Renal pelvis (tissue), 4 donors: Measurements from ENCODE around the gene DIAPH1. TPM values are rescaled to one million over a fixed set of nuclear protein-coding genes. Genes with fewer than 3 reads are reported as not detected.

ENCODE experiments used
- DNase-seq: peaks from one replicate; pipeline ENCODE4 v3.0.0-alpha.2; 2013
- polyA plus RNA-seq, 3 donors: library from polyadenylated mRNA; unstranded; fragments of 120-200 nt; gene quantifications; one replicate each; pipeline ENCODE4 v1.2.1, GENCODE V29; 2013; ENCODE audit not compliant: insufficient read length in 3 of 3

DIAPH1 gene
- polyA plus RNA-seq, 3 donors = 70.6 to 81.0 (median 76.5) TPM

- DNase-seq = peak; percentile 88
These were observed 97.5 kb downstream of the DIAPH1 start for GRCh38 chr5:141521244-141521781.

GRCh38 chr5:141519605-141520565 lies 98.9 kb downstream of the DIAPH1 start:
- no peak for DNase-seq

DNA sequence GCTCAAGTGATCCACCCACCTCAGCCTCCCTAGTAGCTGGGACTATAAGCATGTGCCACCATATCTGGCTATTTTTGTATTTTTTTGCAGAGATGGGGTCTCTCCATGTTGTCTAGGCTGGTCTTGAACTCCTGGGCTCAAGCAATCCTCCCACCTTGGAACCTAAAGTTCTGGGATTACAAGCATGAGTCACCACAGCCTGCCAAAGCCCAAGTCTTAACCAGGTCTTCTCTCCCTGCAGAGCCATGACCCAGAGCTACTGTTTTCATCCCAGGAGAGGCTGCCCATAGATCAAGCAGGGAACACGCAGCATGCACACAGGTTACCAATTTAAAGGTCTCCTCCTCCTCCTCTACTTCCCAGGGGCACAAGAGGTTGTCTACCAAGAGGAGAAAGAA lies 100.2 kb downstream of the DIAPH1 start:
- DNase-seq = no peak

DNA sequence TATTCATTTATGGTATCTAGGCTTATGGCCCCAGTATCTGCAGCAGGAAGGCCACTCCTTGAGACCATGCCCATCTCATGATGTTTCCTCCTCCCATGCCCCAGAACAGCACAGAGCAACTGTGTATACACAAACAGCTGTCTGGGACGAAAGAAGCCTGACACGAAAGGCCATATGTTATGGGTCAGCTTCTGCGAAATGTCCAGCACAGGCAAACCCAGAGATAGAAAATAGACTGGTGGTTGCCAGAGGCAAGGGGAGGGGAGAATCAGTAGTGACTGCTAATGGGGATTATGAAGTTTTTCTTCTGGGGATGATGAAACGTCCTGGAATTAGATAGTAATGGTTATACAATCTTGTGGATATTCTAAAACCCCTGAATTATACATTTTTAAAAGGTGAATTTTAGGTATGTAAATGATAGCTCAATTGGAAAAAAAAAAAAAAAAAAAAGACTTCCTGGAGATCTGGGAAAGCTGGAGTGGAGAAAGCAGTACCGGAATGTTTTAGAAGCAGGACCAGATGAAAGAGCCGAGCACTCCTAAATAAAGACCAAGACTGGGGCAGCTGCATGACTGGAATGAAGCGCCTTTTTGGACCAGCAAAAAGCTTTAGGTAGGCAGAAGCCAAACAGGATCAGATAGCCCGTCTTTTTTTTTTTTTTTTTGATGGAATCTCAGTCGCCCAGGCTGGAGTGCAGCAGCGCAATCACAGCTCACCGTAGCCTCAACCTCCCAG lies 100.8 kb downstream of the DIAPH1 start:
- no peak for DNase-seq

- no peak for DNase-seq
These were observed 101.5 kb downstream of the DIAPH1 start for GRCh38 chr5:141517312-141517711.

- no peak for DNase-seq
These were observed 102.2 kb downstream of the DIAPH1 start for GRCh38 chr5:141516672-141517025.

DNA sequence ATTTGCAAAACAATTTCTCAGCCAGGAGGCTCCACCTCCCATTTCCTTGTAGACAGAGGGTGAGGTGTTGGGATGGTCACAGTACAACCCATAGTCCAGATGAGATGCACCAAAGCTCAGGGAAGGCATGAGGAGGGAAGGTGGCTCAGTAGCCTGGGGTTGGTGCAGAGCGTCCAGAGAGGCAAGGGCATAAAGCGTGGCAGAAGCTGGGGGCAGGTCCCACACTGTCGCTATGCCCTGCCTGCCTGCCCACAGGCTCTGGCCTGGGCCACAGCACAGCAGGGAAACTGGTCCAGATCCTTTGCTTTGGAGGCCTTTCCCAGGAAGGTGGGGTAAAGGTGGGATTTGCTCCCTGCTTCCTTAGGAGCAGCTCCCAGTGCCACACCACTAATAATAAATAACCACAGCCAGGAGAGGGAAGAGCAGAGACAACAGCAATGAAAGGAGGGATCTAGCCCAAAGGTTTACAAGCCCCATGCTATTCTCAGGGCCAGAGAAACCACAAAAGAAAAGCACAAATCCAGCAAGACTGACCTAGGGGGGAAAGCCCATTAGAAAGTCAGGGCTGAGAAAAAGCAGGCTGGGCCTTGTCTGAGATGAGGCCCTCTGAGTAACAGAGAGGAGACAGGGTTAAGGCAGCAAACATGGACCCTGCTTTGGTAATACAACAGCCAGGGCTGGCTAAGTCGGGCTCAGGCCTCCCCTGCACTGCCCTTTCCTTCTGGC lies 102.7 kb downstream of the DIAPH1 start:
- DNase-seq = no peak

GRCh38 chr5:141515141-141515540 lies 103.7 kb downstream of the DIAPH1 start:
- DNase-seq = no peak

DNA sequence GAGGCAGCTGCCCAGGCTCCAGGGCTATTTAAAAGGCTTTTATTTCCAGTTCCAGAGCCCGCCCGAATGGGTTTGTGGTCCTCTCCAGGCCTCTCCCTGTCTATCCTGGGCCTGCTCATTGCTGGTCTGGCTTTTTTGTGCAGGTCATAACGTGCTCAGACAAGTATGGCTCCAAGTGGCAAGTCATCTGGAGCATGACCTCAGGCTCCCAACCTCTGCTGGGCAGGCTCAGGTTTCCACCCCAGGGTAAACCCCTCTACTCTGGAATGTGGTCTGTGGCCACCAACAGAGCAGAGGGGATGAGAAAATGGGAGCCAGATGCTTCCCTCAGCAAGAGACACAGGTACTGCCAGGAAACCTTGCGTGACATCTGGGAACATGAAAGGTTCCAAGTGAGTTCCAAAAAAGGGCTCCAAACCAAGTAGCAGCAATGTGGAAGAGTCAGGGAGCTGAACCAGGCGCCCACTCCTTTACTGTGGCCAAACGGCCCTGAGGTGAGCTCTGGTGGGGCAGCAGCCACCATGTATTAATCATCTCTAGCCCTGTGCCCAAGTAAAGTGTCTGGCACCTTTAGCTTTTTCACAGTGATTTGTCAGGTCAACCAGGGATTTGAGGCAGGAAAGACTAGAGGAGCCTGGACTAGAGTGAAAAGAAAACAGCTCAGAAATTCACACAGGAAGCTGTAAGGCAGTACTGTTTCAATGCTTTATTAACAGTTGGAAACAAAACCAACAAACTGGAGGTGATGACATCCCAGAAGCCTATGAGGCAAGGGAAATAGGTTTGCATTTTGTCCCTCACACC lies 104.3 kb downstream of the DIAPH1 start:
- no peak for DNase-seq

- DNase-seq = peak; percentile 89
These were observed 105.0 kb downstream of the DIAPH1 start for GRCh38 chr5:141513627-141514329.

DNA sequence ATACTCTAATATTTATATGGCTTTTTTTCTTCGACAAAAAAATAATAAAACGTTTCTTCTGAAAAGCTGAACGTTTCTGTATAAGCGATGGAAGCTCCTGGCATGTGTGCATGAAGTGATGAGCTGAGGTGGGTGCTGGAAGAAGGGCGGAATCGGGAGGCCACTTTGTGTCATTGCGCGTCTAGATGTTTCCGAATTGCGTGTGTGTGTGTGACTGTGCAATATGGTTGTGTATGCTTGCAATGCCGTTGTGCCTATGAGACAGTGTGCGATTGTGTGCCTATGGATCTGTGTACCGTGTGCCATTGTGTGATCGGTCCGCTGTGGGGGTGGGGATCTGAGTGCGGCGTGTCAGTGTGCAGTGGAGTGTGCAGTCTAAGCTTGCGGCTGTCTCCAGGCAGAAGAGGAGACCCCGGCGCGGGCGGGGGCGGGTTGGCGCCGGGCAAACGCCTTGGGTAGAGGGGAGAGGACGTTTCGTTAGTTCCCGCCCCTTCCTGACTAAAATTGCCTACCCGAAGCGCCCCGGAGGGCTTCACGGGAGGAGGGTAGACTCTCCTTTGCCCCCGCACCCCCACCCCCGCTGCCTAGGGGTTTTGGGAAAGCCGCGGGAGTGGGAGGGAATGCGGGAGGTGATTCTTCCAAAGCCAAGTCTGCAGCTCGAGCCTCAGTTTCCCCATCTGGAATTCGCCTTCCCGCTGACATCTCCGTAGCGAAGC lies 105.7 kb downstream of the DIAPH1 start:
- DNase-seq = peak; percentile 78

DNA sequence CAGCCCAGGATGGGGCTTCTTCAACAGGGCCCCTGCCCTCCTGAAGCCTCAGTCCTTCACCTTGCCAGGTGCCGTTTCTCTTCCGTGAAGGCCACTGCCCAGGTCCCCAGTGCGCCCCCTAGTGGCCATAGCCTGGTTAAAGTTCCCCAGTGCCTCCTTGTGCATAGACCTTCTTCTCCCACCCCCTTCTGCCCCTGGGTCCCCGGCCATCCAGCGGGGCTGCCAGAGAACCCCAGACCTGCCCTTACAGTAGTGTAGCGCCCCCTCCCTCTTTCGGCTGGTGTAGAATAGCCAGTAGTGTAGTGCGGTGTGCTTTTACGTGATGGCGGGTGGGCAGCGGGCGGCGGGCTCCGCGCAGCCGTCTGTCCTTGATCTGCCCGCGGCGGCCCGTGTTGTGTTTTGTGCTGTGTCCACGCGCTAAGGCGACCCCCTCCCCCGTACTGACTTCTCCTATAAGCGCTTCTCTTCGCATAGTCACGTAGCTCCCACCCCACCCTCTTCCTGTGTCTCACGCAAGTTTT lies 106.3 kb downstream of the DIAPH1 start:
- DNase-seq = peak; percentile 82

GRCh38 chr5:141511771-141512325 lies 107.0 kb downstream of the DIAPH1 start:
- no peak for DNase-seq

GRCh38 chr5:141510850-141511601 lies 107.8 kb downstream of the DIAPH1 start:
- no peak for DNase-seq

- DNase-seq = no peak
These were observed 108.6 kb downstream of the DIAPH1 start for GRCh38 chr5:141510160-141510559.

- peak; percentile 94 for DNase-seq
These were observed 109.8 kb downstream of the DIAPH1 start for GRCh38 chr5:141508798-141509611.

DNA sequence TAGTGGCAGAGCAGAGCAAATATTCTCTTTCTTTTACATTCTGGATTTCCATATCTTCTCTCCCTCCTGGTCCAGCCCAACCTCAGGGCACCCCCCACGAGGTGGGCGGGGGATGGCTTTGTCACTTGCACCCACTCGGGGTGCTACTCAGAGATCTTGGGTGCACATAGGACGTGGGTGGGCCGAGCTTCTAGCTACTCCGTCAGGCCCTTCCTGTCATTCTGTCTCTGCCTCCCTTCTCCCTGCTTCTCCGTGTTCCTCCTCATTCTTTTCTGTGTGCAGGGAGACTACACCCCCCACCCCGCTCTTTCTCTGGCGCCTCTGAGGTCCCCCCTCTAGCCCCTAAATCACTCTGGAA lies 110.4 kb downstream of the DIAPH1 start:
- no peak for DNase-seq
